HG03378 (cell line): Measurements from ENCODE around the gene RAD51B.
"Not testable (repeated sequence)": the region's sequence is repeated elsewhere in the genome, so short reads cannot be mapped to it uniquely, and the experiment has no call there.

Experiments used
- ATAC-seq: cut with Tn5 transposase; IDR thresholded peaks from one replicate; pipeline ENCODE4 v1.9.1; 2021; ENCODE audit warnings: mild to moderate bottlenecking, moderate library complexity; ENCODE audit not compliant: unreplicated experiment

The RAD51B gene

DNA sequence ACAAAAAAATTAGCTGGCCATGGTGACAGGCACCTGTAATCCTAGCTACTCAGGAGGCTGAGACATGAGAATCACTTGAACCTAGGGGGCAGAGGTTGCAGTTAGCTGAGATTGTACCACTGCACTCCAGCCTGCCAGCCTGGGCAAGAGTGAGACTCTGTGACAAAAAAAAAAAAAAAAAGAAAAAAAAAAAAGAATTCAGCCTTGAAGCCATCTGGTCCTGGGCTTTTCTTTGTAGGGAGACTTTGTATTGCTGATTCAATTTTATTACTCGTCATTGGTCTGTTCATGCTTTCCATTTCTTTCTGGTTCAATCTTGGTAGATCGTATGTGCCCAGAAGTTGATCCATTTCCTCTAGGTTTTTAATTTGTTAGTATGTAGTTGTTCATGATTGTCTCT, 243.1 kb downstream of the RAD51B start:
- ATAC-seq: no peak

DNA sequence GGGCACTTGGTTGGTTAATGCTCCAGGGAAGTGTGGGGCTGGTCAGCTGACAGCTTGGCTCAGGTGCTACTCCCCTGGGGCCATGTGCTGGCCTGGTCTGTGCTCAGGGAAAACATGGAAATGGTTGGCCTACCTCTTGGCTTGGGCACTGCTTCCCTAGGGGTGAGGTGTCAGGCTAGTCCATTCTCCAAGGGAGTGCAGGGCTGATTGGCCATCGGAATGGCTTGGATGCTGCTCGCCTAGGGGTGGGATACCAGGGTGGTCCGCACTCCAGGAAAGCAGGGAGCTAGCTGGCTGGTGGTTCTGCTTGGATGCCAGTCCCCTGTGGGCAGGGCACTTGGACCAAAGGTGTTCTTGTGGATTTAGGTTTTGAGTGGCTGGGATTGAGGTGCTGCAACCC, 245.7 kb downstream of the RAD51B start:
- ATAC-seq: no peak

DNA sequence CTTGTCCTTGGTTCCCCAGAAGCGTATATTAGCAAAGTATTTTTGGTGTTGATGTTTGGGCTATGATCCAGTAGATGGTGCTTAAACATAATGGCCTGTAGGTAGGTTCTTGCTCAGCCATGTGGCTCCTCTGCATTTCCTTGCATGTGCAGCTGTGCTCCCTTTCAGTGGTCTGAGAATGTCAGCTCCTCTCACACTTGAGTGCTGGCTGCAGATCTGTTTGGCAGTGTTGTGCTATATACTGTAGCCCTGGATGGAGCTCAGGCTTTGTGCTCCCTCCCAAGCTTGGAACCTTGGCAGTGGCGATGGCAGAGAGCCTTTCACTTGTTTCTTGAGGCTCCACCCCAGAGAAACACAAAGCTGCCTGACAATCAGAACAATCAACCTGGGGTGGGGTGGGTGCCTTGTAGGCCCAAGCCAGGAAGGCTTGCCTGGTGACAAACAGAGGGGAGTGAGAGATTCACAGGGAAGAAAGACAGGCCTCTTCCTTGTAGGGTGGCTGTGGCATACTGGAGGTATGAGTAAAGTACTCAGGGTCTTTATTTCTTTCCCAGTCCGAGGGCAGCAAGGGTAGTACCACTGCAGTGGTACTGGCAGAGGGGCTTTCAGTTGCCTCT, 255.3 kb downstream of the RAD51B start:
- no peak for ATAC-seq

DNA sequence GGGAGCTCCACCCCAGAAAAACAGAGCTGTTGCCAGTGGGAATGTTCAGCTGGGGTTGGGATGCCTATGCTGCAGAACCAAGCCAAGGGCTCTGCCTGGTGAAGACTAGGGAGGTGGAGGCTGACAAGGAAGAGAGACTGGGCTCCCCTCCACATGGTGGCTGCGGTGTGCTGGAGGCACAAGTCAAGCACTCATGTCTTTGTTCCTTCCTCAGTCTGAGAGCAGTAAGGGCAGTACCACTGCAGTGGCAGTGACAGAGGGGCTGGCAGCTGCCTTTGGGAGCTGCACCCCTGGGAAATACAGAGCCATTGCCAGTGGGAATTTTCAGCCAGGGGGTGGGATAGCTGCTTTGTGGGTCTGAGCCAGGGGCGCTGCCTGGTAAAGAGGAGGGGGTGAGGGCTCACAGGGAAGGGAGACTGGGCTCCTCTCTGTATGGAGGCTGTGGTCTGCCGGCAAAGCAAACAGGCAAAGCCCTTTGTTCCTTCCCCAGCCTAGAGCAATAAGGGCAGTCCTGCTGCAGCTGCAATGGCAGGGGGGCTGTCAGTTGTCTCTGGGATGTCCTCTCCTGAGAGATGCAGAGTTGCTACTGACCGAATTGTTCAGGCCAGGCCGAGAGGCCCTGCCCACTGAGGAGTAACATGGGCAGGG, 255.9 kb downstream of the RAD51B start:
- no peak for ATAC-seq

DNA sequence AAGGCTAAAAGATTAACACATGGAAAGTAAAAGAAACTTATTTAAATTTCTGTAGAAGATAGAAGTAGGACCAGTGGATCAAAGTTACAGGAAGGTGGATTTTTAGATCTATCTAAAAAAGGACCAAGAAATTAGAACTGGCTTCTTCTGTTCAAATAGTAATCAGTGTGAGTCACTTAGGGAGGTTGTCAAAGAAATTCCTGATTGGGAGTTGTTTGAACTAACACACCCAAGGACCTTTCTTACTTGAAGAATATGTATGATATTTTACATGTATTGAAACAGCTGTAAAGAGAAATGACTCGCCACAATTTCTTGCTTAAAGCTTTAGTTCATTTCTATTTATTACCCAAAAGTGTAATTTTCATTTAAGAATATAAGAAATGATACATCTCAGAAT, 256.9 kb downstream of the RAD51B start:
- ATAC-seq: no peak

DNA sequence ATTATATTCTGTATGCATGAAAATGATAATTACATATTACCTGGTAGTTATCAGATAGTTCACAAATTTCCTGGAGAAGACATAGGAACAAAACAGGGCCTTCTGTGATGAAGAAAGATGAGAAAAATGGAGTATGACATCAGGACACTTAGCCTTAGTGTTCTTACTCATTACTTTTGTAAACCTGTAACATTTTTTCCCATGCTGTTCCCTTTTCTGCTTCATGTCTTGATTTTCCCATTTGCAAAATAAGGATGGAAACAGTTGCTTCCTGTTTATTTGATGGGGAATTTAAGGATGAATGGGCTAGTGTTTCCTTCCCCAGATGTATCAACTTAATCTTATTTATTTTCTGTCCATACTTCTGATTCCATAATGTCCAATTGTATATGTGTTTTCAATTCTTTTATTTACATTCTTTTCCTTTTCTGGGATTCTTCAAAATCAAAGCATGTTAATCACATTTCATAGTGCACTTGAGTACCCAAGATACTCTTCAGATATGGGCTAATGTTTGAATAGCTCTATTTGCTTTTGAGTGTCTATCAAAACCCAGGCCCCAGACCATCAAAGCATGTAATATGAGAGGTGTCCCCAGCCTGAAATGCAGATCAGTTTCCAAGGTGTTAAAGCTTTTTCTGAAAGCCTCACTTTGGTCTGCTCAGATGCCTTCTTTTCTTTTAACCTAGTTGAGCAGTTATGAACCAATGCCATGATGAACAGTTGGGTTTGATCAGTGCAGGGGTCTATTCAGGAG, 260.5 kb downstream of the RAD51B start:
- no peak for ATAC-seq

DNA sequence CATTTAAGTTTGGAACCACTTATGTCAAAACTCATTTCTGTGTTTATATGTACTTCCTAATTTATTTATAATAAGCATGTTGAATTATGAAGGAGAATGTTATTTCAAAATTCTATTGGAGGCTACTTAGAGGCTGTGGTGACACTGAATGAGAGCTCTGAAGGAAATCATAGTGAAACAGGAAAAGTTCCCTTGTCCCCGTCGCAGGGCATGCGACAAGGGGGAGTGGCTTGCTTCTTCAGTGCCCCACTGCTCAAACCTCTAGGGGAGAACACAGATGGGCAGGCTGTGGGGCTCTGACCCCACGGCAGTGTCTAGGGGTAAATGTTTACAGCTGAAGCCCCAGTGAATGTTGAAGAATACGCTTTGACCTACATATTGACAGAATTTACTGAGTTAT, 261.9 kb downstream of the RAD51B start:
- no peak for ATAC-seq

DNA sequence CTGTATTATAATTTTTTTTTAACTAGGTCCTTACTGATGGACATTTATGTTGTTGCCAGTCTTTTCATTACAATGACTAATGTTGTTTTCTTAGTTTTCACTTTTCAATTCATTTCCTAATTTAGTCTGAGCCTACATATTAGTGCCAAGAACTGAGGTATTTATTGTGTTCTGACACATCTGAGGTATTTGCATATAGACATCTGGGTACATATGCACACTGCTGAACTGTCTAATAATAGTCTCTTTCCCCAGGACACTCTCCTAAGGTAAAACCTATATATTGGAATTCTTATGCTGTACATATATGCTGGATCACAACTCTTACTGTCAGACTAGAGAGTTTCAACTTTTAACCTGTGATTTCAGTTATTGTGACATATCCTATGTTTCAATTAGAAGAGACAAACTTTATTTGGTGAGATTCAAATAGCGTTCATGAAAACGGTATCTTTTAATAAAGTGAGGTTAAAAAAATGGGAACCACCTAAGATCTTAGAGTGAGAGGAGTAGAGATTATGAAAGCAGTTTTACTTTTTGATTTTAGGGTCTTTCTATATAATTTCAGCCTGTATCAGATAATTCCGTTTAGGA, 263.2 kb downstream of the RAD51B start:
- ATAC-seq: no peak

DNA sequence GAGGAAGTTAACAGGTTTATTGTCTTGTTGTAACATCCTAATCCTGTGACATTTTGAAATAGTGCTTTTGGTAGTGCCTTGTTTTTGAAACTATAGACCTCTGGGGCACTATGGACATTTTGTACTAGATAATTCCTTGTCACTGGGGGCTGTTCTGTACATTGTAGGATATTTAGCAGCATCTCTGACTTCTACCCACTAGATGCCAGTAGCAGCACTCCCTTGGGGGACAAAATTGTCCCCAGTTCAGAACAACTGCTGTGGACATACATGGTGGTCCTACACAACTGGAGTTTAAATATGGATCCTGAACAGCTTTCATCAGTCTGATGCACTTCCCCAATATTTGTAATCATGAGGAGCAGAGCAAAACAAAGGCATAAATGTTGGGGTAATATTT, 264.7 kb downstream of the RAD51B start:
- no peak for ATAC-seq

DNA sequence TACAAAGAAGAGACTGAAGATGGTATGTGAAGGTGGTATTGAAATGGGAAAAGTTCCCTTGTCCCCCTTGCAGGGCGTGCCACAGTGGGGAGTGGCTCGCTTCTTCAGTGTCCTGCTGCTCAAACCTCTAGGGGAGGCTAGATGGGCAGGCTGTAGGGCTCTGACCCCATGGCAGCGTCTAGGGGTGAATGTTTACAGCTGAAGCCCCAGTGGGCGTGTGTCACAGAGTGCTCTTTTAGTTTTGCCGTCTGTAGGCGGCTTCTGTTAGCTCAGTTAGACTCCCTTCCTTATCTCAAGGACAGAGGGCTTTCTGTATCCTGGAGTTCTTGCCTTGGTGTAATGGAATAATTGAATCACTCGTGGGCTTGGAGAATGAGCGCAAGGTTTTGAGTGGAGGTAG, 266.2 kb downstream of the RAD51B start:
- ATAC-seq: no peak

DNA sequence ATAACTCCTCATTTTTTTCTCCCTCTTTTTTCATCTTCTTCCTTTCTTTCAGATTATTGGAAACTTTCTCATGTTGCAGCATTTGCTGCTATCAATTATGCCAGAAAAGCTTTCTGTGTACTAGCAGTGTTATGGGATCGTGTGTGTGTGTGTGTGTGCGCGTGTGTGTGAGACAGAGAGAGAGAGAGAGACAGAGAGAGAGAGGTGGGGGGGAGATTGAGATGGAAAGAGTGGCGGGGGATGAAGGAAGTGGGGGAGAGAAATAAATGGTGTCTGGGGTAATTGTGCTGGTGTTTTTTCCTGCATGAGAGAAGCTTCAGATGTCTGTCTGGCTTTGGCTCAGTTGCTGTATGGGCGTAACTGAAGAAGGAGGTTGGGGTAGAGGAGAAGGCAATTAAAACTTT, 268.9 kb downstream of the RAD51B start:
- no peak for ATAC-seq

DNA sequence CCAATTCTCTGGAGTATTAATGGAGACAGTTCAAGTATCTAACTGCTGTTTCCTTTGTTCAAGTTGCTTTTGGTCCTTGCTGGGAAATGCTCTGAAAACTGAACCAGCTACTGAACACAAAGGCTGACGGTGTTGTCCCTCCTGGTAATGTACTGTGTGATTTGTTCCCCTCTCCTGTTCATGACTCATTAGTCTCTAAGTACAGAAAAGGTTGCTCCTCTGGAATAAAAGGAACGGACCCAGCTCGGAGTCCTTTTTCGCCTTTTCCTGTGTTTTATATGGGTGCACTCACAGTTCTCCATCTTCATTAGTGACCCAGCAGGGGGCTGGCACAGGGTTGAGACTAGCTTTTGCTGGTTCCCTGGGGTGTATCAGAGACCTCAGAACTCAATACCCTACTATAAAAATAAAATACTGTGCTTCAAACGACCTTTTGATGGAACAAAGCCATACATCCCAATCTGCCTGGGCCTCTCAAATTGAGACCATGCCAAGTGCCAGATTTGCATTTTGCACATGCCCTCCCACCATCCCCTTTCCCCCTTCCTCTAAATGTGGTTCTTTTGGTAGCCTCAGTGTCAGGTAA, 269.7 kb downstream of the RAD51B start:
- ATAC-seq: no peak

DNA sequence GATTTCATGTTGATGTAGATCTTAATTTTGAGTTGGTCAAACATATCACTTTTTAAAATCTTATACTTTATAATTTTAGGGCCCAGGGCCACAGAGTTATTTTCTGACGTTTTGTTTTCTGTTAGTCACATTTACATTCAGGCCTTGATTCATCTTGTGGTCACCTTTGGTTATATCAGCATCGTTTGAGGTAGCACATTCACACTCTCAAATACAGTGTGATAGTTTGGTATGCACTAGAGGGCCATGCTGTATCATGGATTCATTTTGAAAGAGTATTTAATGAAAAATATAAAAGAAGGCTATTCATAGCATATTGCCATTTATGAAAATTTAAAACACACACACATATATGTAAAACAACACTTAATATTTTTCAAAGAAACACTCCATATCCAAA, 274.6 kb downstream of the RAD51B start:
- ATAC-seq: no peak

DNA sequence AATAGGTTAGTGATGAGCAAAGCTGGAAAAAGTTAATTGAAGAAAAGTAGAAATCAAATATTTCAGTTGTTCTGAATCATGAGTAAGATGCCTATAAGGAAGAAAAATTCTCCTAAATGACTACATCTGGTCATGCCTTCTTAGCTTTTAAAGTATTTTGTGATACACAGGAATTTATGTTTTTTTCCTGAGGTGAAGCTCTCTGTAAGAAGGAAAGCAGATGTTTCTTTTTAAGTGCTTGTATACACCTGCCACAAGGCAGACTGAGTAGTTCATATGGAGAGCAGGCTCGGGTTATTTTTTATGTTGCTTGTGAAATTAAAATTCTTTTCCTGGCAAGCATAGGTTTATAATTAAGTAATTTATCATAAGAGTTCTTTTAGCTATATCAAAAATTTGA, 275.2 kb downstream of the RAD51B start:
- ATAC-seq: no peak

DNA sequence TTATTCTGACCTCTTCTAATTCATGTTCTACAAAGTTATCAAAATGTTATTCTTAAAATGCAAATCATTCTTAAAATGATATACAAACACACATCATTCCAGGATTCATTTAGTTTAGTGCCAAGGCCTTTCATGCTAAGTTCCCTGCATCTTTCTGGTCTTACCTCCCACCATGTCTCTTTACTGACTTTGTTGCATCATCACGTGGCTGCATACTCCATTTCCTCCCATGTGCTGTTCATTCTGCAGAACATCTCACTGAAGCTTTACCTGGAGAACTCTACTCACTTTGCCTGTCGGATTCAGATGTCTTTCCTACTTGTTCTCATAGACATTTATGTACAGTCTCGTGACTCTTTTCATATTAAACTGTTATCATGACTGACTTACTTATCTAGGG, 278.1 kb downstream of the RAD51B start:
- no peak for ATAC-seq

DNA sequence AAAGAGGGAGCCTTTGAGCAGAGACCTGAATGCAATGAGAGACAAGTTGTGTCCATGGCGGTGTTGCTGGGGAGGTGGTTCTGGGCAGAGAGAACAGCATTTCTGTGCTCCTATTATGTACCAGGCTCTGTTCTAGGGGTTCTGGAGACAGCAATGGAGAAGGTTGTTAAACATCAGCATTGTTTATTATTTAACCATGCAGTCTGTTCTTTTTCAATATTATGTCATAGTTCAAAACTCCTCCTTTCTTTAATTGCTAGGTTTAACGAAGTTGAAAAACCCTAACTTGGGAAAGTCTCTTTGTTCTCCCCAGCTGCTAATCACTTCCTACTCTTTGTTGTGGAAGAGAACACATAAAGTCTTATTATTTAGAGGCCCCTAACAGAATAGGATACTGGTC, 279.3 kb downstream of the RAD51B start:
- no peak for ATAC-seq

DNA sequence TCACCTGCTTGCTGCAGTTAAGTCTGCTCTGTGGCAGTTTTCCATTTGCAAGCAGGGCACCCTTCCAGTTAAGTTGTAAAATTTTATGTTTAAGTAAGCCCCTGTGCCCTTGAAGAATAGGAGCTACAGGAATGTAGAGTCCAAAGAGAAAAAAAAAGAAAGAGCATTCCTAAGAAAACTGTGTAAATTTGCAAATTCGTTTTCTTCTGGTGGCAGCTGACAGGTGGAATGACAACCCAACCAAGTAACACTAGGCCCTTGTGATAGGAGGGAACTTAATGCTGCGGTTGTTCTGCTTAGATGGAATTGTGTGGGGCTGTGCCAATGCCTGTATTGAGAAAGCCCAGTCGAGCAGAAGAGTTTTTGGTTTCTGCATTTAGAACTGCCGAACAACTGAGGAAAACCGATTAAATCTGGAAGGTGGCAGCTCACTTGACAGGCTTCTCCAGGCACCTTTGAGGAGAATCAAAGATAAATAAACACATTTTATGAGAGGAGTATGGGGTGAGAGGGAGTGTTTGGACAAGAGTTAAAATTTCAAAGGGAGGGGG, 280.0 kb downstream of the RAD51B start:
- no peak for ATAC-seq

DNA sequence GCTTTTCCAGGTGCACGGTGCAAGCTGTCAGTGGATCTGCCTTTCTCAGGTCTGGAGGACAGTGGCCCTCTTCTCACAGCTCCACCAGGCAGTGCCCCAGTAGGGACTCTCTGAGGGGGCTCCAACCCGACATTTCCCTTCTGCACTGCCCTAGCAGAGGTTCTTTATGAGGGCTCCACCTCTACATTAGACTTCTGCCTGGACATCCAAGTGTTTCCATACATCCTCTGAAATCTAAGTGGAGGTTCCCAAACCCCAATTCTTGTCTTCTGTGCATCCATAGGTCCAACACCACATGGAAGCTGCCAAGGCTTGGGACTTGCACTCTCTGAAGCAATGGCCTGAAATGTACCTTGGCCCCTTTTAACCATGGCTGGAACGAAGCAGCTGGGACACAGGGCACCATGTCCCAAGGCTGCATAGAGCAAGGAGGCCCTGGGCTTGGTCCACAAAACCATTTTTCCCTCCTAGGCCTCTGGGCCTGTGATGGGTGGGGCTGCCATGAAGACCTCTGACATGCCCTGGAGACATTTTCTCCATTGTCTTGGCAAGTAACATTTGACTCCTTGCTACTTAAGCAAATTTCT, 282.2 kb downstream of the RAD51B start:
- ATAC-seq: not testable (repeated sequence)

DNA sequence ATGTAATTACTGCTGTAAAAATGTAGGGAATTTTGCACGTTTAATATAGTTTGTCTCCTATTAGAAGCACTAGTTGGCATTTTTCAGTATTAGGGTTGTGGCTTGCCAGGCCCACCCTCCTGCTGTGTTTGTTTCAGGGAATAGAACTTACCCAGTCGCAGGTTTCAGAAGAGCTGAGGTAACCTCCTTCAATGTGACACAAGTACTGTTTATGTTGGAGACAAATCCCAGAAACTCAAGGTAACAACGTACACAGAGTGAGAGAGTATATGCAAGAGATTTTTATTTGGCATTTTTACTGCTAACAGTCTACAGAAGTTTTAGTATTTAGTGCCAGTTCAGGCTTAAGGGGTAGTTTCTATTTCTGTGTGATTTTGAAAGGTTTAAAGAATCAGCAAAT, 284.3 kb downstream of the RAD51B start:
- ATAC-seq: no peak

DNA sequence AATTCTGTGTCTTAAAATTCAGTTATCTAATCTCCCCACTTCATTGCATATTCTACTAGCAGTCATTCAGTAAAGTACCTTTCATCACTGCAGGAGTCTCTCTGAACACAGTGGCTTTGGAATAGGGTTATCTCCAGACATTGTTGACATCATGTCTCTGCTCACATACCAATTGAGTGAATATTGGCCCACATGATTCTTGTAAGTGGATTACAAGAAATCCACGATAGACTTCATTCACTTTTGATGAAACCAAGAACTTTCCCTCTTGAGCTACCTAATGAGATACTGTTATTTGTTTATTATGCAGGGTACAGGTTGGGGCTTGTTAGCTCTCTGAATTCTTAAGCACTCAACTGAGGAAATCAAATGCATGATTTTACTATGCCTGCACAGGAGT, 284.9 kb downstream of the RAD51B start:
- no peak for ATAC-seq

DNA sequence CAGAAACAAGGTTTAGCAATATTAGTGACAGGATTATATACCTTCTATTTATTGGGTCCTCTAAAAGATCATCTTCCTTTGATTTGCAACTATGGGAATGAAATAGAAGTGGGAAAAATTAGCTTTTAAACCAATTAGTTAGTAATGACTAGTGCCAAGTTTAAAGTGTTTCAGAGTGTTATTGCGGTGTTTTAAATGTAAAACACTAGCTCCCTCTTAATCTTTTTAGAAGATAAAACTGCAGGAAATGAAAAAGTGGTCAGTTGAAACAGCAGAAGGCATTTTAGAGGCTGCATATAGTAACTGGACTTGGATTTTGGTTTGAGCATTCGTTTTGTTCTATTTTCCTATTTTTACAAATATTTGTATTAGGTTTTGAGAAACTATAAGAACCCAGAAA, 286.2 kb downstream of the RAD51B start:
- ATAC-seq: no peak
